Activated CD4-positive, alpha-beta T cell treated with anti-CD3 and anti-CD28 coated beads for 24 hours (primary cell): ENCODE results near the gene FAM90A1.
"Not testable (repeated sequence)": the region's sequence is repeated elsewhere in the genome, so short reads cannot be mapped to it uniquely, and the experiment has no call there.

Experiments used
- DNase-seq, 2 donors: peaks; one replicate each; pipeline ENCODE4 v3.0.0-alpha.2; 2020; ENCODE audit warnings: low read depth in 2 of 2

The FAM90A1 gene

DNA sequence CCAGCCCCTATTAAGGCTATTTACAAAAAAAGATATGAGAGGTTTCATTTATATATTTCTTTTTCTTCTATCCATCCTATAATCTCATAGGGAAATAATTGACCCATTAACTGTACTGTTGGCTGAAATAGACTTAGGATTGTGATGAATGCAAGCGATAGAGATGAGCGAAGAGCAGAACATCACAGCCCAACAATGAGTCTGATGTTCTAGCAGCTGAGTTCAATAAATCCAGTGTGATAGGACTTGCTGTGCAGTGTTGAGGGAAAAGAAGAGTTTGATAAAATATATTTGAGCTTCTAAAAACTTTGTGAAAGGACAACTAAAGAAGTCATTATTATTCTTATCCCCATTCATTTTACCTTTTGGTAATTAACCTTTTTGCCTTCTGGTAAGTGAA, 54.5 kb downstream of the FAM90A1 start:
- not testable (repeated sequence) for DNase-seq
